Brain microvascular endothelial cell (primary cell): Measurements from ENCODE around the gene C3orf62.

ENCODE experiments used
- DNase-seq: peaks from one replicate; pipeline ENCODE4 v3.0.0-alpha.2; 2020
- H3K27ac ChIP-seq: fragments of 250-450 bp; sonication (Bioruptor Pico); 2 replicates; pipeline ENCODE4 v1.5.1; 2020; ENCODE audit warnings: mild to moderate bottlenecking, moderate library complexity
- H3K27me3 ChIP-seq: fragments of 250-450 bp; sonication (Bioruptor Pico); replicated peaks from 2 replicates; pipeline ENCODE4 v1.5.1; 2020; ENCODE audit warnings: mild to moderate bottlenecking
- H3K36me3 ChIP-seq: fragments of 250-450 bp; sonication (Bioruptor Pico); replicated peaks from 2 replicates; pipeline ENCODE4 v1.5.1; 2020; ENCODE audit warnings: mild to moderate bottlenecking
- H3K4me3 ChIP-seq: 2 replicates; pipeline ENCODE4 v1.5.1; 2011; ENCODE audit warnings: low read depth, mild to moderate bottlenecking, control low read depth, low read length, moderate library complexity
- CTCF ChIP-seq: IDR thresholded peaks from 2 replicates; pipeline ENCODE4 v1.5.1; 2011; ENCODE audit warnings: low read depth, mild to moderate bottlenecking, moderate library complexity, low read length, control low read depth, inconsistent platforms; ENCODE audit errors: missing control alignments
- in situ Hi-C: cut with HindIII; loops from 2 replicates; pipeline ENCODE4 v1.10.0; 2017; ENCODE audit warnings: low sequenced_read_pairs, low pct_ligation_motif_present

C3orf62 gene

GRCh38 chr3:49310677-49311076, 33.6 kb upstream of the C3orf62 start:
- H3K27me3 ChIP-seq: no peaks in the 10 kb centered on the region
- no peak overlapping the region for H3K4me3 ChIP-seq
- peaks cover 48% of the 10 kb centered on the region for H3K36me3 ChIP-seq
- in situ Hi-C loops: no loop called here
- no peak for DNase-seq
- no peak for TF ChIP-seq CTCF
- H3K27ac ChIP-seq: no peak overlapping the region

GRCh38 chr3:49305608-49306007, 28.6 kb upstream of the C3orf62 start:
- in situ Hi-C loops: no loop called here
- Histone ChIP-seq H3K36me3 (peaks cover 53% of the 10 kb centered on the region), H3K4me3 (no peak overlapping the region), H3K27me3 (no peaks in the 10 kb centered on the region), H3K27ac (no peak overlapping the region)
- no peak for TF ChIP-seq CTCF
- no peak for DNase-seq

- Histone ChIP-seq H3K36me3 (peaks cover 61% of the 10 kb centered on the region), H3K27ac (no peak overlapping the region), H3K27me3 (no peaks in the 10 kb centered on the region), H3K4me3 (no peak overlapping the region)
- in situ Hi-C loops: no loop called here
- no peak for TF ChIP-seq CTCF
- DNase-seq: no peak
Observed at GRCh38 chr3:49302613-49303012, 25.6 kb upstream of the C3orf62 start.

- no peaks in the 10 kb centered on the region for H3K27me3 ChIP-seq
- no peak overlapping the region for H3K4me3 ChIP-seq
- no peak overlapping the region for H3K27ac ChIP-seq
- in situ Hi-C loops: no loop called here
- no peak for TF ChIP-seq CTCF
- DNase-seq: no peak
- H3K36me3 ChIP-seq: peaks cover 63% of the 10 kb centered on the region
Observed at GRCh38 chr3:49300595-49300994, 23.6 kb upstream of the C3orf62 start.

GRCh38 chr3:49298511-49298910, 21.5 kb upstream of the C3orf62 start:
- H3K27me3 ChIP-seq: no peaks in the 10 kb centered on the region
- H3K36me3 ChIP-seq: peaks cover 69% of the 10 kb centered on the region
- H3K4me3 ChIP-seq: no peak overlapping the region
- in situ Hi-C loops: no loop called here
- TF ChIP-seq CTCF: no peak
- H3K27ac ChIP-seq: no peak overlapping the region
- DNase-seq: no peak

- in situ Hi-C loops: no loop called here
- peaks cover 82% of the 10 kb centered on the region for H3K36me3 ChIP-seq
- no peak overlapping the region for H3K4me3 ChIP-seq
- no peak for DNase-seq
- TF ChIP-seq CTCF: no peak
- H3K27ac ChIP-seq: no peak overlapping the region
- H3K27me3 ChIP-seq: no peaks in the 10 kb centered on the region
Observed at GRCh38 chr3:49296781-49297411, 19.9 kb upstream of the C3orf62 start.
